IPS-18c (cell line): ENCODE results near the gene ELF1.
A peak's percentile ranks its signal among the peaks of the same experiment; 100 is the strongest.
"Not testable (repeated sequence)": the region's sequence is repeated elsewhere in the genome, so short reads cannot be mapped to it uniquely, and the experiment has no call there.

Experiments used
- H3K4me3 ChIP-seq: 2 replicates; pipeline ENCODE4 v1.7.0; 2013; ENCODE audit warnings: low read depth, mild to moderate bottlenecking, low read length, moderate library complexity; ENCODE audit not compliant: insufficient read depth
- H3K9me3 ChIP-seq: one replicate; pipeline ENCODE4 v1.6.1; 2013; ENCODE audit warnings: mild to moderate bottlenecking, low read length, moderate library complexity; ENCODE audit not compliant: control insufficient read depth, insufficient read depth

ELF1 gene

GRCh38 chr13:40933508-40934204, 85.5 kb downstream of the ELF1 start:
- peaks cover 2% of the 10 kb centered on the region for H3K9me3 ChIP-seq
- no peak overlapping the region for H3K4me3 ChIP-seq

- peaks cover 2% of the 10 kb centered on the region for H3K9me3 ChIP-seq
- H3K4me3 ChIP-seq, result no peak overlapping the region
These were observed 86.9 kb downstream of the ELF1 start for GRCh38 chr13:40932252-40932651.

DNA sequence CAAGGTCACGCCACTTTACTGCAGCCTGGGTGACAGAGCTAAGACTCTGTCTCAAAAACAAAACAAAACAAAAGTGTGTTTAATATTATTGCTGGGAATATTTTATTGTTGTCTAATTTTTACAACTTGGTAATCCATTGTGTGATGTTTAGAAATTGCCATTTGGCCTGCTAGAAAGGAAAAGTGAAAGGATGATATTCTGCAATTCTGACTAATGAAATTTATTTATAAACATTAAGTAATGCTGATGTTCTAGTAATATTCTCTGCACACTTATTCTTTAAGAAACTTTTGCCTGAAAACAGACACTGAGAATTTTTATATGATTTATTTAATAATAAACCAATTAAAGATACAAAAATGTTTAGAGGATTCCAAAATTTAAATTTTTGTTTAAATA, 87.4 kb downstream of the ELF1 start:
- peaks cover 2% of the 10 kb centered on the region for H3K9me3 ChIP-seq
- no peak overlapping the region for H3K4me3 ChIP-seq

- H3K9me3 ChIP-seq, result not testable (repeated sequence)
These were observed 89.2 kb downstream of the ELF1 start for GRCh38 chr13:40929883-40930282.

GRCh38 chr13:40928980-40929379, 90.1 kb downstream of the ELF1 start:
- Histone ChIP-seq H3K4me3 (no peak overlapping the region), H3K9me3 (peaks cover 2% of the 10 kb centered on the region)

More at GRCh38 chr13:40929883-40930282, 89.2 kb downstream of the ELF1 start:
- H3K4me3 ChIP-seq, result not testable (repeated sequence)

DNA sequence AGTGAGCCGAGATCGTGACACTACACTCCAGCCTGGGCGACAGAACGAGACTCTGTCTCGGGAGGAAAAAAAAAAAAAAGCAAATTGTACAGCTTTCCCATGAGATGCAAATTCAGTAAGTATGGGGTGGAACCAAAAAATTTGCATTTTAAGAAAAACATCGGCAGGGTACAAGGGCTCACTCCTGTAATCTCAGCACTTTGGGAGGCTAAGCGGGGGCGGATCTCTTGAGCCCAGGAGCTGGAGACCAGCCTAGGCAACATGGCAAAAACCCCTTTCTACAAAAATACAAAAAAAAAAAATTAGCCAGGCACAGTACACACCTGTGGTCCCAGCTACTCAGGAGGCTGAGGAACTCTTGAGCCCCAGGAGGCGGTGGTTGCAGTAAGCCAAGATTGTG, 91.2 kb downstream of the ELF1 start:
- peaks cover 2% of the 10 kb centered on the region for H3K9me3 ChIP-seq
- no peak overlapping the region for H3K4me3 ChIP-seq

DNA sequence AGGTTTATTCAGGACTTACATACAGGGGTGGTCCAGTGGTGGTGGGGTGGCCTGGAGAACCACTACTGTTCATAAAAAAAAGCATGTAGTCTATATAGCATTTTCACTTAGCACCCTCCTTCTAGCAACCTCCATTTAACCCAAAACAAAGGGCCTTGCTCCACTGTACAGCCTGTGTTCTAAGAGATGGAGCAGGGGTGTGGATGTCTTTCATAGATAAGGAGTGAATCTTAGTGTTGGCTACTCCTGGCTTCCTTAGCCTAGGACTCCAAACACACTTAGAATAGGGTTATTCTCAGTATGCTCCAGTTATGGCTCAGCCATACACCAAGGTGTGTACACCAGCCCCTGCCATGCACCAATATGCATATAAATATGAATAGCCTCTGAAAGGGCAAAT, 95.2 kb downstream of the ELF1 start:
- H3K9me3 ChIP-seq, result no peaks in the 10 kb centered on the region
- no peak overlapping the region for H3K4me3 ChIP-seq

DNA sequence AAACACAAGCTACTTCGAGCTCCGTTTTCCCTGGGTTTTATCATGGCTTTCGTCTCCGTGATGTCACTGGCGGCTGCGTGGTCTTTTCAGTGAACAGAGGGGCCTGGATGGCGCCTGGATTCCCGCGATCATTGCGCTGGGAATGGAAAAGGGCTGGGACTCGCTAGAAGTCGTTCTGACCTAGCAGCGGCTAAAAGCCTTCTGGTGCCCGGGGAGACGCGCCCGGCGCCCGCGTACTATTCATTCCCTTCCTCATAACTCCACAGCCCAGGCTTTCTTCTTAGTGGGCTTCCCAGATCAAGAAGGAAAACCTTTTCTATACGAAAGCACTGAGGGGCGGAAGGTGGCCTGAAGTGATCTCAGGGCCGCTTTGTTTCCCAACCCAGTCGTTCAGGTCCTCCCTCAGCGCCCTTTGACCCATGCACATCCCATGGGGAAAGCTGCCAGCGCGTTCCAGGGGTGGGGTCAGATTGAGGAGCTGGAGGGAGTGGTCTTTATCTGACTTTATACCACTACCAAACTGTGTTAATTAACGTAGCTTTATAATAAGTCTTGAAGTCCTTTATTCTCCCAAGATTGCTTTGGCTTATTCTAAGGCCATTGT, 96.6 kb downstream of the ELF1 start:
- Histone ChIP-seq H3K9me3 (no peaks in the 10 kb centered on the region), H3K4me3 (no peak overlapping the region)

GRCh38 chr13:40920826-40921225, 98.3 kb downstream of the ELF1 start:
- H3K4me3 ChIP-seq, result peak overlapping the region; percentile 59; the same call in 1 of the 2 replicates
- H3K9me3 ChIP-seq, result no peaks in the 10 kb centered on the region

DNA sequence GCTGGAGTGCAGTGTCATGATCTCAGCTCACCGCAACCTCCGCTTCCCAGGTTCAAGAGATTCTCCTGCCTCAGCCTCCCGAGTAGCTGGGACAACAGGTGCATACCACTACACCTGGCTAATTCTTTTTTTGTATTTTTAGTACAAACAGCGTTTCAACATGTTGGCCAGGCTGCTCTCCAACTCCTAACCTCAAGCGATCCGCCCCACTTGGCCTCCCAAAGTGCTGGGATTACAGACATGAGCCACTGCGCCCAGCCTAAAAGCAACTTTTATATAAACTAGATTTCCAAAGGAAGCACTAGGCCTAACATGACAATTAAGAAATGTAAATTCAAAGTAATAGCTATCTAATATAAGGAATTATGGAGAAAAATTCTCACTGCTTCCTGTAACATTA, 99.2 kb downstream of the ELF1 start:
- not testable (repeated sequence) for H3K4me3 ChIP-seq, H3K9me3 ChIP-seq

GRCh38 chr13:40916207-40916998, 102.7 kb downstream of the ELF1 start:
- Histone ChIP-seq H3K9me3 (no peaks in the 10 kb centered on the region), H3K4me3 (no peak overlapping the region)

DNA sequence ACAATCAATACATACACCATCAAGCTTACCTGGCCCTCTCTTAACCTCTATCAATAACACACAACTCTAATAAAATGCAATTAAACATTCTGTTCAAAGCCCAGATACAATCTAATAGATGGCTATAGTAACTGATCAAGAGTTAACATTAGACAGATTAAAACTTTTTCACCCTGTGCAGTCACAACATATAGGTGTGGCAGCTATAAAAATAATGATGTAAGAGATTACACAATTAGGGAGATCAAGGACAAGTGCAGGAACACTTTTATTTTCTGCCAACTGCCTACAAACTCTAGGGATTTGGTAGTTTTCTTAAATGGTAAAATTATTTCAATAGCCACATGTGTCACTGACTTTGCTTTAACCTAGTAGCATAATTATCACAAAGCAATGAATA, 104.3 kb downstream of the ELF1 start:
- not testable (repeated sequence) for H3K4me3 ChIP-seq, H3K9me3 ChIP-seq

DNA sequence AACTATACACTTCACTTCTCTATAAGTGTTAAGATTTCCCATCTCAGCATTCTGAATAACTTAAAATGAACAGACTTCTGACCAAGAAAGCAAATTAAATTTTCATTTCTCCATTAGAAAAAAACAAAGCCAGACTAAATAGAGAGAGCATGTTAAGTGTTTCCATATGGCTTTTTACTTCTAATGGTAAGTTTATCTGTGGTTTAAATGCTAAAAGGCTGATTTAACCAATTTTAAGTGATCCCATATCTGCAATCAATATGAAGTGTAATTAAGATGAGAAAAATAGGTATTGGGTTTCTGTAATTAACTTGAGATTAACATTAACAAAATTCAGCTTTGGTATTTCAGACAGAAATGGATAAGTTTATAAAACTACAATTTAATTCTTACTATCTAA, 107.8 kb downstream of the ELF1 start:
- Histone ChIP-seq H3K4me3 (no peak overlapping the region), H3K9me3 (no peaks in the 10 kb centered on the region)

- Histone ChIP-seq H3K4me3 (no peak overlapping the region), H3K9me3 (no peaks in the 10 kb centered on the region)
These were observed 108.6 kb downstream of the ELF1 start for GRCh38 chr13:40910324-40911050.

GRCh38 chr13:40909541-40910200, 109.4 kb downstream of the ELF1 start:
- not testable (repeated sequence) for H3K9me3 ChIP-seq, H3K4me3 ChIP-seq

DNA sequence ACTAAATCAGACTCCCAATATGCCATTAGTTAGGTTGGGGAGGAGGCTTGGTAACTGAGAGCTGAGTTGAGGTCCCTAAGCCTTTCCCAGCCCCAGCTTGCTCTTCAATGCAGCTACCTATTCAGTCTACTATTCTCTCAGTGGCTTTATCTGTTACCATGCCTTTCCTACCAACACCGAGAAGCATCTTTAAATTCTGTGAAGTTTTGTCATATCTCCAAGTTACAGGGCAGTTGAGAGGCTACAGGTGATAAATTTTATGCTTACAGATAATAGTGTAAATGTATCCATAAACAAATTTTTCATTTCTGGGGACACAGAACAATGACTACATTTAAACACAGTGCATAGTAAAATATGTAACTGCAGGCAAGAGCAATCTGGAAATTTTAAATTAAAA, 110.6 kb downstream of the ELF1 start:
- Histone ChIP-seq H3K4me3 (no peak overlapping the region), H3K9me3 (no peaks in the 10 kb centered on the region)

DNA sequence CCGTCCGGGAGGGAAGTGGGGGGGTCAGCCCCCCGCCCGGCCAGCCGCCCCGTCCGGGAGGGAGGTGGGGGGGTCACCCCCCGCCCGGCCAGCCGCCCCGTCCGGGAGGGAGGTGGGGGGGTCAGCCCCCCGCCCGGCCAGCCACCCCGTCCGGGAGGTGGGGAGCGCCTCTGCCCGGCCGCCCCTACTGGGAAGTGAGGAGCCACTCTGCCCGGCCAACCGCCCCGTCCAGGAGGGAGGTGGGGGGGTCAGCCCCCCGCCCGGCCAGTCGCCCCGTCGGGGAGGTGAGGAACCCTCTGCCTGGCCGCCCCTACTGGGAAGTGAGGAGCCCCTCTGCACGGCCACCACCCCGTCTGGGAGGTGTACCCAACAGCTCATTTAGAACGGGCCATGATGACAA, 118.1 kb downstream of the ELF1 start:
- H3K4me3 ChIP-seq, H3K9me3 ChIP-seq: not testable (repeated sequence)
